ENCODE data around the gene NUDT1. TPM values are rescaled to one million over a fixed set of nuclear protein-coding genes. Genes with fewer than 3 reads are reported as not detected.

Gene NUDT1
- total and polyA plus RNA-seq, 2 experiments from 2014 or later = 47.7 to 61.0 TPM

- Histone ChIP-seq H3F3A (ENCODE audit: insufficient read depth) (no peaks in the 10 kb centered on the region), H3K79me2 (ENCODE audit: insufficient read depth) (no peaks in the 10 kb centered on the region), H3K9me2 (ENCODE audit: insufficient read depth) (no peaks in the 10 kb centered on the region), H2AFZ (no peak overlapping the region), H3K9ac (no peak overlapping the region), H3K4me3 (no peak overlapping the region), H4K20me1 (ENCODE audit: insufficient read depth) (no peaks in the 10 kb centered on the region), H3K36me3 (ENCODE audit: low read depth) (no peaks in the 10 kb centered on the region), H3K4me2 (ENCODE audit: unreplicated experiment) (no peak overlapping the region), H3K27ac (no peak overlapping the region), H3K4me1 (ENCODE audit: insufficient read depth) (no peaks in the 10 kb centered on the region), H3K9me3 (ENCODE audit: low read depth) (no peaks in the 10 kb centered on the region), H3K27me3 (replicated peaks; ENCODE audit: insufficient read depth) (no peaks in the 10 kb centered on the region)
- in situ Hi-C loops (cut with MboI) = loop anchor here (10.0 kb wide), 1 partner anchor 549 kb away; no protein-coding TSS in a partner anchor
- 81 to 83% methylated on average over 13 of the region's 13 CpGs for WGBS, 2 experiments (ENCODE audit: low coverage in 1 of 2, low lambda C conversion rate in 2 of 2, missing lambda C conversion rate in 2 of 2)
- DNase-seq = no peak
- TF ChIP-seq EZH2 (IDR thresholded peaks at IDR 0.05; ENCODE audit: insufficient read depth, poor library complexity, severe bottlenecking) (no peak), EZH2phosphoT487 (IDR thresholded peaks at IDR 0.05; ENCODE audit: insufficient read depth, low read depth) (no peak)
Observed at GRCh38 chr7:2203766-2204300, 38.2 kb upstream of the NUDT1 start.

GRCh38 chr7:2204446-2204845, 37.6 kb upstream of the NUDT1 start:
- Histone ChIP-seq H3K4me1 (ENCODE audit: insufficient read depth) (no peaks in the 10 kb centered on the region), H3K27me3 (replicated peaks; ENCODE audit: insufficient read depth) (no peaks in the 10 kb centered on the region), H3K79me2 (ENCODE audit: insufficient read depth) (no peaks in the 10 kb centered on the region), H4K20me1 (ENCODE audit: insufficient read depth) (no peaks in the 10 kb centered on the region), H3F3A (ENCODE audit: insufficient read depth) (no peaks in the 10 kb centered on the region), H3K9me3 (ENCODE audit: low read depth) (no peaks in the 10 kb centered on the region), H2AFZ (no peak overlapping the region), H3K4me2 (ENCODE audit: unreplicated experiment) (no peak overlapping the region), H3K27ac (no peak overlapping the region), H3K4me3 (no peak overlapping the region), H3K9me2 (ENCODE audit: insufficient read depth) (no peaks in the 10 kb centered on the region), H3K36me3 (ENCODE audit: low read depth) (no peaks in the 10 kb centered on the region), H3K9ac (no peak overlapping the region)
- WGBS, 2 experiments (ENCODE audit: low coverage in 1 of 2, low lambda C conversion rate in 2 of 2, missing lambda C conversion rate in 2 of 2) = 98 to 99% methylated on average over 11 of the region's 11 CpGs
- in situ Hi-C loops (cut with MboI) = loop anchor here (10.0 kb wide), 1 partner anchor 550 kb away; no protein-coding TSS in a partner anchor
- TF ChIP-seq EZH2phosphoT487 (IDR thresholded peaks at IDR 0.05; ENCODE audit: insufficient read depth, low read depth) = no peak
- no peak for TF ChIP-seq EZH2 (IDR thresholded peaks at IDR 0.05; ENCODE audit: insufficient read depth, poor library complexity, severe bottlenecking)
- DNase-seq = no peak

- no peaks in the 10 kb centered on the region for H3K36me3 ChIP-seq (ENCODE audit: low read depth)
- WGBS, 2 experiments (ENCODE audit: low coverage in 1 of 2, low lambda C conversion rate in 2 of 2, missing lambda C conversion rate in 2 of 2) = 98 to 100% methylated on average over 16 of the region's 16 CpGs
- in situ Hi-C loops (cut with MboI) = loop anchor here (10.0 kb wide), 1 partner anchor 550 kb away; no protein-coding TSS in a partner anchor
Observed at GRCh38 chr7:2205036-2205780, 36.8 kb upstream of the NUDT1 start.

GRCh38 chr7:2208712-2209111, 33.3 kb upstream of the NUDT1 start:
- H3K4me1 ChIP-seq (ENCODE audit: insufficient read depth) = no peaks in the 10 kb centered on the region
- no peak overlapping the region for H2AFZ ChIP-seq
- H3K4me2 ChIP-seq (ENCODE audit: unreplicated experiment) = no peak overlapping the region
- no peaks in the 10 kb centered on the region for H3K36me3 ChIP-seq (ENCODE audit: low read depth)
- WGBS, 2 experiments (ENCODE audit: low coverage in 1 of 2, low lambda C conversion rate in 2 of 2, missing lambda C conversion rate in 2 of 2) = 87 to 88% methylated on average over 16 of the region's 16 CpGs
- in situ Hi-C loops (cut with MboI) = loop anchor here (10.0 kb wide), 1 partner anchor 554 kb away; no protein-coding TSS in a partner anchor
- no peaks in the 10 kb centered on the region for H3K9me3 ChIP-seq (ENCODE audit: low read depth)
- no peaks in the 10 kb centered on the region for H3K79me2 ChIP-seq (ENCODE audit: insufficient read depth)
- H3K9ac ChIP-seq = no peak overlapping the region
- H3K27ac ChIP-seq = no peak overlapping the region
- DNase-seq = no peak
- no peaks in the 10 kb centered on the region for H4K20me1 ChIP-seq (ENCODE audit: insufficient read depth)
- no peak for TF ChIP-seq EZH2phosphoT487 (IDR thresholded peaks at IDR 0.05; ENCODE audit: insufficient read depth, low read depth)
- TF ChIP-seq EZH2 (IDR thresholded peaks at IDR 0.05; ENCODE audit: insufficient read depth, poor library complexity, severe bottlenecking) = no peak
- H3K4me3 ChIP-seq = no peak overlapping the region
- no peaks in the 10 kb centered on the region for H3K27me3 ChIP-seq (replicated peaks; ENCODE audit: insufficient read depth)
- no peaks in the 10 kb centered on the region for H3F3A ChIP-seq (ENCODE audit: insufficient read depth)
- H3K9me2 ChIP-seq (ENCODE audit: insufficient read depth) = no peaks in the 10 kb centered on the region

More at GRCh38 chr7:2205036-2205780, 36.8 kb upstream of the NUDT1 start:
- Histone ChIP-seq H3K4me1 (ENCODE audit: insufficient read depth) (no peaks in the 10 kb centered on the region), H3K27ac (no peak overlapping the region), H3K79me2 (ENCODE audit: insufficient read depth) (no peaks in the 10 kb centered on the region), H3K9ac (no peak overlapping the region), H3K4me2 (ENCODE audit: unreplicated experiment) (no peak overlapping the region), H2AFZ (no peak overlapping the region), H3K27me3 (replicated peaks; ENCODE audit: insufficient read depth) (no peaks in the 10 kb centered on the region), H3K9me3 (ENCODE audit: low read depth) (no peaks in the 10 kb centered on the region), H3K4me3 (no peak overlapping the region), H3K9me2 (ENCODE audit: insufficient read depth) (no peaks in the 10 kb centered on the region), H4K20me1 (ENCODE audit: insufficient read depth) (no peaks in the 10 kb centered on the region), H3F3A (ENCODE audit: insufficient read depth) (no peaks in the 10 kb centered on the region)
- no peak for DNase-seq
- TF ChIP-seq EZH2 (IDR thresholded peaks at IDR 0.05; ENCODE audit: insufficient read depth, poor library complexity, severe bottlenecking) (no peak), EZH2phosphoT487 (IDR thresholded peaks at IDR 0.05; ENCODE audit: insufficient read depth, low read depth) (no peak)
